H1 (cell line): ENCODE results near the gene SUGP2. TPM values are rescaled to one million over a fixed set of nuclear protein-coding genes. Genes with fewer than 3 reads are reported as not detected.
"Not testable (repeated sequence)": the region's sequence is repeated elsewhere in the genome, so short reads cannot be mapped to it uniquely, and the experiment has no call there.

Source experiments
- CTCF ChIA-PET: fragments of 300-600 bp; sonication (Branson Sonifier 250); formaldehyde crosslinking; loops from one replicate; lab custom pipeline; 2021; ENCODE audit not compliant: partially characterized antibody; lab: Charles Lee
- POLR2A ChIA-PET: fragments of 300-600 bp; sonication (Branson Sonifier 250); formaldehyde crosslinking; loops from one replicate; lab custom pipeline; 2021; ENCODE audit warnings: inconsistent platforms; ENCODE audit not compliant: partially characterized antibody; lab: Charles Lee
- DNase-seq, 2 experiments: peaks; one replicate each; pipeline versions ENCODE4 v3.0.0 to v3.0.0-alpha.2; 2010 to 2022; ENCODE audit warnings: low spot score in 2 of 2, low read depth in 1 of 2, mixed read lengths in 1 of 2
- FAIRE-seq: peaks from 2 replicates; lab custom pipeline; 2011; peaks lifted over from hg19 to GRCh38; lab: Jason Lieb, UNC
- H2AFZ ChIP-seq: 2 replicates; pipeline ENCODE4 v1.8.1; 2012; ENCODE audit warnings: low read length, inconsistent platforms
- H2AK5ac ChIP-seq: 2 replicates; pipeline ENCODE4 v1.6.1; 2013; ENCODE audit warnings: low read depth, low read length
- H2BK120ac ChIP-seq: replicated peaks from 2 replicates; pipeline ENCODE3; 2013; ENCODE audit warnings: low read depth, low read length, inconsistent platforms
- H2BK12ac ChIP-seq: 2 replicates; pipeline ENCODE4 v1.6.1; 2013; ENCODE audit warnings: low read depth, low read length
- H2BK15ac ChIP-seq: 2 replicates; pipeline ENCODE4 v1.6.1; 2013; ENCODE audit warnings: low read length
- H2BK20ac ChIP-seq: 2 replicates; pipeline ENCODE4 v1.6.1; 2013; ENCODE audit warnings: low read length
- H2BK5ac ChIP-seq: 2 replicates; pipeline ENCODE4 v1.6.1; 2013; ENCODE audit warnings: low read depth, low read length
- H3K14ac ChIP-seq: 2 replicates; pipeline ENCODE4 v1.6.1; 2013; ENCODE audit warnings: inconsistent platforms; ENCODE audit not compliant: insufficient read length
- H3K18ac ChIP-seq: 2 replicates; pipeline ENCODE4 v1.6.1; 2013; ENCODE audit warnings: low read length; ENCODE audit errors: extremely low read depth
- H3K23ac ChIP-seq: 2 replicates; pipeline ENCODE4 v1.6.1; 2013; ENCODE audit warnings: inconsistent platforms; ENCODE audit not compliant: insufficient read length
- H3K23me2 ChIP-seq: 2 replicates; pipeline ENCODE4 v1.6.1; 2013; ENCODE audit warnings: low read depth, low read length
- H3K27ac ChIP-seq: 2 replicates; pipeline ENCODE4 v1.6.1; 2011; ENCODE audit warnings: low read depth, low read length, inconsistent platforms
- H3K27me3 ChIP-seq, 4 experiments: replicated peaks in 1 of 4; 1 replicate in 1 of 4; 2 replicates in 3 of 4; pipeline versions ENCODE4 v1.6.1 to v1.8.1; 2011 to 2013; ENCODE audit warnings: low read length in 3 of 4, mild to moderate bottlenecking in 3 of 4, inconsistent platforms in 2 of 4, mixed read lengths in 2 of 4, moderate library complexity in 1 of 4; ENCODE audit not compliant: control insufficient read depth in 3 of 4, insufficient read depth in 3 of 4; ENCODE audit errors: extremely low read depth in 1 of 4
- H3K36me3 ChIP-seq, 4 experiments: 2 replicates each; pipeline versions ENCODE4 v1.6.1 to v1.8.1; 2011 to 2013; ENCODE audit warnings: mild to moderate bottlenecking in 4 of 4, low read length in 3 of 4, moderate library complexity in 2 of 4, control low read depth in 1 of 4, inconsistent platforms in 1 of 4; ENCODE audit not compliant: insufficient read depth in 4 of 4, control insufficient read depth in 2 of 4
- H3K4ac ChIP-seq: replicated peaks from 2 replicates; pipeline ENCODE3; 2013; ENCODE audit warnings: low read length, low read depth, mixed read lengths, inconsistent platforms; ENCODE audit not compliant: insufficient read length
- H3K4me1 ChIP-seq, 4 experiments: replicated peaks in 1 of 4; 1 replicate in 1 of 4; 2 replicates in 3 of 4; pipeline versions ENCODE4 v1.6.1 to v1.8.1; 2011 to 2013; ENCODE audit warnings: low read length in 3 of 4, inconsistent platforms in 2 of 4, mixed read lengths in 1 of 4; ENCODE audit not compliant: insufficient read depth in 4 of 4, control insufficient read depth in 3 of 4
- H3K4me2 ChIP-seq, 2 experiments: 2 replicates each; pipeline versions ENCODE4 v1.6.1 to v1.8.1; 2011 to 2013; ENCODE audit warnings: low read depth in 2 of 2, low read length in 2 of 2, control low read depth in 1 of 2, inconsistent platforms in 1 of 2, mild to moderate bottlenecking in 1 of 2; ENCODE audit not compliant: insufficient read depth in 1 of 2
- H3K4me3 ChIP-seq, 4 experiments: fragments of 200-600, 300-600 bp in 1 of 4; sonication (generic), shearing (Covaris generic), sonication (Bioruptor Twin) in 1 of 4; 2 replicates each; pipeline versions ENCODE4 v1.5.1 to v1.8.1; 2011 to 2016; ENCODE audit warnings: low read length in 4 of 4, low read depth in 3 of 4, control low read depth in 2 of 4, inconsistent platforms in 2 of 4, mild to moderate bottlenecking in 2 of 4, mixed read lengths in 1 of 4, moderate library complexity in 1 of 4; ENCODE audit not compliant: insufficient read depth in 2 of 4; ENCODE audit errors: extremely low read depth in 1 of 4
- H3K56ac ChIP-seq: replicated peaks from 2 replicates; pipeline ENCODE3; 2013; ENCODE audit warnings: low read depth, mild to moderate bottlenecking, mixed read lengths, low read length, inconsistent platforms; ENCODE audit not compliant: insufficient read length
- H3K79me1 ChIP-seq: 2 replicates; pipeline ENCODE4 v1.6.1; 2013; ENCODE audit warnings: low read depth, low read length, control low read depth
- H3K79me2 ChIP-seq, 2 experiments: 2 replicates each; pipeline versions ENCODE4 v1.6.1 to v1.8.1; 2012 to 2013; ENCODE audit warnings: low read length in 2 of 2, mild to moderate bottlenecking in 2 of 2, inconsistent platforms in 1 of 2; ENCODE audit not compliant: insufficient read depth in 2 of 2, control insufficient read depth in 1 of 2
- H3K9ac ChIP-seq, 4 experiments: replicated peaks in 1 of 4; 1 replicate in 1 of 4; 2 replicates in 3 of 4; pipeline versions ENCODE4 v1.6.1 to v1.8.1; 2011 to 2013; ENCODE audit warnings: low read depth in 3 of 4, low read length in 3 of 4, control low read depth in 2 of 4, mild to moderate bottlenecking in 2 of 4, moderate library complexity in 2 of 4, inconsistent platforms in 1 of 4; ENCODE audit errors: extremely low read depth in 1 of 4
- H3K9me3 ChIP-seq, 2 experiments: 2 replicates each; pipeline versions ENCODE4 v1.6.1 to v1.8.1; 2012 to 2013; ENCODE audit warnings: mild to moderate bottlenecking in 2 of 2, moderate library complexity in 2 of 2, control low read depth in 1 of 2, inconsistent platforms in 1 of 2, low read depth in 1 of 2, low read length in 1 of 2, mixed read lengths in 1 of 2; ENCODE audit not compliant: insufficient read depth in 2 of 2
- H4K20me1 ChIP-seq, 2 experiments: replicated peaks in 1 of 2; 2 replicates each; pipeline versions ENCODE3 to v1.8.1; 2011 to 2013; ENCODE audit warnings: inconsistent platforms in 2 of 2, low read length in 2 of 2, mild to moderate bottlenecking in 1 of 2; ENCODE audit not compliant: insufficient read depth in 2 of 2, control insufficient read depth in 1 of 2
- H4K5ac ChIP-seq: 2 replicates; pipeline ENCODE4 v1.6.1; 2013; ENCODE audit warnings: low read length, low read depth, mixed read lengths, inconsistent platforms; ENCODE audit not compliant: insufficient read length
- H4K8ac ChIP-seq: 2 replicates; pipeline ENCODE4 v1.8.0; 2013; ENCODE audit warnings: mild to moderate bottlenecking, moderate library complexity, low read length, inconsistent platforms; ENCODE audit not compliant: insufficient read depth; ENCODE audit errors: extremely low read depth
- H4K91ac ChIP-seq: replicated peaks from 2 replicates; pipeline ENCODE3; 2013; ENCODE audit warnings: low read length, mixed read lengths, inconsistent platforms; ENCODE audit not compliant: insufficient read length
- WGBS, 2 experiments: shearing (Covaris generic) in 1 of 2; methylation state at CpG; one replicate each; pipeline versions ENCODE4 v1.1.6 to v1.1.7; 2013 to 2015; ENCODE audit warnings: low lambda C conversion rate in 2 of 2, mixed read lengths in 2 of 2, inconsistent platforms in 1 of 2, low coverage in 1 of 2, missing lambda C conversion rate in 1 of 2; ENCODE audit not compliant: insufficient replicate concordance in 2 of 2, insufficient coverage in 1 of 2, insufficient read length in 1 of 2; ENCODE audit errors: extremely low coverage in 1 of 2, missing lambda C conversion rate in 1 of 2; 5-methylcytosine and 5-hydroxymethylcytosine counted together
- polyA plus RNA-seq, 7 experiments: library from polyadenylated mRNA; depleted of rRNA in 3 of 7; stranded (reverse) in 5 of 7; unstranded in 2 of 7; fragments of >200 nt in 5 of 7; fragments of 200-250 nt in 2 of 7; gene quantifications; 1 replicate in 5 of 7; 2 replicates in 1 of 7; 4 replicates in 1 of 7; pipeline versions ENCODE4 v1.2.1 to v1.2.3, GENCODE V29; 2011 to 2013; ENCODE audit warnings: missing spikeins in 2 of 7, mixed read lengths in 2 of 7
- total RNA-seq: library from RNA; stranded (reverse); fragmentation: NEBNext Ultra II Directional; extraction: Animal tissue kit (Norgen Biotek cat#: 25700); gene quantifications from 2 replicates; pipeline ENCODE4 v1.2.1, GENCODE V29; 2021

Gene SUGP2
- total and polyA plus RNA-seq, 2 of the 8 experiments (the other 6 are each of a cell fraction or from before 2014, with no cell fraction given) = 57.7 to 114 TPM

DNA sequence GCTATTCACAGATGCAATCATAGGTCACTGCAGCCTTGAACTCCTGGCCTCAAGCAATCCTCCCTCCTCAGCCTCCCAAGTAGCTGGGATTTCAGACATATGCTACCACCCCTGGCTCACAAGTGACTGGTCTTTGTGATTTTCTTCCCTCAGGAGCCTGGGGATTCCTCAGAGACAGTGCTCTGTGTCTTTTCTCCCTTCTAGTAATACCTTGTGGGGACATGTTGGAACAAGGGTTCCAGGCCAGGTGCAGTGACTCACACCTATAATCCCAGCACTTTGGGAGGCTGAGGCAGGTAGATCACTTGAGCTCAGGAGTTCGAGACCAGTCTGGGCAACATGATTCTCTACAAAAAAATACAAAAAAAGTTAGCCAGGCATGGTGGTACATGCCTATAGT is 9.9 kb downstream of the SUGP2 start:
- CTCF ChIA-PET = interaction anchor here (1.0 to 1.4 kb wide), 2 partner anchors 28 to 116 kb away, joined by 5 read pairs; no protein-coding TSS in a partner anchor
- not testable (repeated sequence) for H3K27ac ChIP-seq, H2BK120ac ChIP-seq, H3K4me2 ChIP-seq, H3K14ac ChIP-seq, H3K9me3 ChIP-seq, H4K91ac ChIP-seq, H4K5ac ChIP-seq, H2BK5ac ChIP-seq, H2AFZ ChIP-seq, H2AK5ac ChIP-seq, H3K23me2 ChIP-seq, H3K79me1 ChIP-seq, H2BK12ac ChIP-seq, H3K4me3 ChIP-seq, H3K9ac ChIP-seq, H3K23ac ChIP-seq, DNase-seq, H2BK15ac ChIP-seq, H3K27me3 ChIP-seq, H3K4ac ChIP-seq, FAIRE-seq, H3K56ac ChIP-seq, H3K4me1 ChIP-seq, H2BK20ac ChIP-seq, H3K18ac ChIP-seq, H4K8ac ChIP-seq
- 83% methylated on average over 1 of the region's 1 CpG; no CpG with 5 or more reads in 1 of the 2 experiments for WGBS, 2 experiments
- H3K36me3 ChIP-seq = peaks cover 39 to 71% (median 56%) of the 10 kb centered on the region in 4 experiments
- POLR2A ChIA-PET = interaction anchor here (0.9 to 1.7 kb wide), 3 partner anchors 13 to 84 kb away, joined by 3 to 4 read pairs (median 3); no protein-coding TSS in a partner anchor
- H4K20me1 ChIP-seq = peaks cover 7 to 21% of the 10 kb centered on the region in 2 experiments
- H3K79me2 ChIP-seq = peaks cover 0 to 17% of the 10 kb centered on the region in 2 experiments; a peak in 2 of 4 replicates
